Measurements from ENCODE around the gene CTNNA3.
"Not testable (repeated sequence)": the region's sequence is repeated elsewhere in the genome, so short reads cannot be mapped to it uniquely, and the experiment has no call there.

CTNNA3 gene

DNA sequence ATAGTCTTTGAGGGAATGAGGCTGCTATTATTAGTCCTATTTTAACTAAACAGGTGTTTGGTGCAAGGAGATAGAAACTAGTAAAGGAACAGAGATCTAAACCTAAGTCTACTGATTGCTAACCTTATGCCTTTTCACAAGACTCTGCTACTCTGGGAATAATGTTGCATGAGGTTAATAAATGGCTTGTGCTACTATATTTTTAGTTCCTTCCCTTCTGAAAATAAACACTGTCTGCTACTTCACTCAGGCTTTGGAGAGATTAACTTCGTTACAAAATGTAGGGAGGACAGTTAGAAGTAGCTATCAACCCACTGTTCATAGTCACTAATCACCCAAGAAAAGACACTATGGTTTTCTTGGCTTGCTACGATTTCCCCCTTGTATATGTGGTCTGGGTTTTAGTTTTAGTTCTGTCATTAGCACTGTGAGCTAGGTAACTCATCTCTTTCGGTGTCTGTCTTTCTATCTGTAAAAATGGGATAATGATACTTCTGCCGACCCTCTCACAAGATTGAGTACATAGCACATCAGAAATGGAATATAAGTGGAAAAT, 474.0 kb downstream of the CTNNA3 start:
- no peak for TF ChIP-seq EZH2phosphoT487 (conservative IDR thresholded peaks at IDR 0.05; ENCODE audit: low read length)
- TF ChIP-seq, protein P1, sequence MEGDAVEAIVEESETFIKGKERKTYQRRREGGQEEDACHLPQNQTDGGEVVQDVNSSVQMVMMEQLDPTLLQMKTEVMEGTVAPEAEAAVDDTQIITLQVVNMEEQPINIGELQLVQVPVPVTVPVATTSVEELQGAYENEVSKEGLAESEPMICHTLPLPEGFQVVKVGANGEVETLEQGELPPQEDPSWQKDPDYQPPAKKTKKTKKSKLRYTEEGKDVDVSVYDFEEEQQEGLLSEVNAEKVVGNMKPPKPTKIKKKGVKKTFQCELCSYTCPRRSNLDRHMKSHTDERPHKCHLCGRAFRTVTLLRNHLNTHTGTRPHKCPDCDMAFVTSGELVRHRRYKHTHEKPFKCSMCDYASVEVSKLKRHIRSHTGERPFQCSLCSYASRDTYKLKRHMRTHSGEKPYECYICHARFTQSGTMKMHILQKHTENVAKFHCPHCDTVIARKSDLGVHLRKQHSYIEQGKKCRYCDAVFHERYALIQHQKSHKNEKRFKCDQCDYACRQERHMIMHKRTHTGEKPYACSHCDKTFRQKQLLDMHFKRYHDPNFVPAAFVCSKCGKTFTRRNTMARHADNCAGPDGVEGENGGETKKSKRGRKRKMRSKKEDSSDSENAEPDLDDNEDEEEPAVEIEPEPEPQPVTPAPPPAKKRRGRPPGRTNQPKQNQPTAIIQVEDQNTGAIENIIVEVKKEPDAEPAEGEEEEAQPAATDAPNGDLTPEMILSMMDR (IDR thresholded peaks at IDR 0.05; ENCODE audit: insufficient read depth, low read length, poor library complexity, severe bottlenecking) = no peak
- no peak overlapping the region for H3K27ac ChIP-seq (ENCODE audit: low read depth, low read length)
- H3K9me2 ChIP-seq (replicated peaks; ENCODE audit: insufficient read depth, low read length) = no peaks in the 10 kb centered on the region
- no peaks in the 10 kb centered on the region for H3K9me3 ChIP-seq (ENCODE audit: insufficient read depth, low read length)
- no peaks in the 10 kb centered on the region for H4K20me1 ChIP-seq (ENCODE audit: low read depth, low read length)
- H2AFZ ChIP-seq (ENCODE audit: low read depth, low read length, severe bottlenecking) = no peak overlapping the region
- no peak overlapping the region for H3K4me3 ChIP-seq (ENCODE audit: insufficient read depth, low read length, poor library complexity, severe bottlenecking)
- H3K36me3 ChIP-seq (ENCODE audit: low read length) = no peaks in the 10 kb centered on the region
- no peak overlapping the region for H3K9ac ChIP-seq (ENCODE audit: low read length)
- H3K27me3 ChIP-seq (ENCODE audit: low read length) = no peaks in the 10 kb centered on the region
- no peak overlapping the region for H3K4me2 ChIP-seq (ENCODE audit: low read depth, low read length, poor library complexity, severe bottlenecking)
- H3F3A ChIP-seq (ENCODE audit: insufficient read depth) = no peaks in the 10 kb centered on the region
- H3K79me2 ChIP-seq (ENCODE audit: insufficient read depth, low read length) = no peaks in the 10 kb centered on the region

- no peak overlapping the region for H3K27ac ChIP-seq (ENCODE audit: low read depth, low read length)
Observed at GRCh38 chr10:67211680-67212079, 484.3 kb downstream of the CTNNA3 start.

GRCh38 chr10:67207923-67208322, 488.1 kb downstream of the CTNNA3 start:
- not testable (repeated sequence) for H3K4me2 ChIP-seq (ENCODE audit: low read depth, low read length, poor library complexity, severe bottlenecking); H3K36me3 ChIP-seq (ENCODE audit: low read length); H3K79me2 ChIP-seq (ENCODE audit: insufficient read depth, low read length); H3K9me2 ChIP-seq (replicated peaks; ENCODE audit: insufficient read depth, low read length); H4K20me1 ChIP-seq (ENCODE audit: low read depth, low read length); H3K27ac ChIP-seq (ENCODE audit: low read depth, low read length); H3F3A ChIP-seq (ENCODE audit: insufficient read depth); H3K9ac ChIP-seq (ENCODE audit: low read length); H3K4me3 ChIP-seq (ENCODE audit: insufficient read depth, low read length, poor library complexity, severe bottlenecking); H3K9me3 ChIP-seq (ENCODE audit: insufficient read depth, low read length); H3K27me3 ChIP-seq (ENCODE audit: low read length); H2AFZ ChIP-seq (ENCODE audit: low read depth, low read length, severe bottlenecking)

More at GRCh38 chr10:67211680-67212079, 484.3 kb downstream of the CTNNA3 start:
- H3K36me3 ChIP-seq (ENCODE audit: low read length) = no peaks in the 10 kb centered on the region
- no peak for TF ChIP-seq EZH2phosphoT487 (conservative IDR thresholded peaks at IDR 0.05; ENCODE audit: low read length)
- TF ChIP-seq, protein P1 (IDR thresholded peaks at IDR 0.05; ENCODE audit: insufficient read depth, low read length, poor library complexity, severe bottlenecking) = no peak
- H3K79me2 ChIP-seq (ENCODE audit: insufficient read depth, low read length) = no peaks in the 10 kb centered on the region
- no peaks in the 10 kb centered on the region for H4K20me1 ChIP-seq (ENCODE audit: low read depth, low read length)
- no peak overlapping the region for H3K9ac ChIP-seq (ENCODE audit: low read length)
- no peaks in the 10 kb centered on the region for H3F3A ChIP-seq (ENCODE audit: insufficient read depth)
- H3K4me2 ChIP-seq (ENCODE audit: low read depth, low read length, poor library complexity, severe bottlenecking) = no peak overlapping the region
- no peak overlapping the region for H2AFZ ChIP-seq (ENCODE audit: low read depth, low read length, severe bottlenecking)
- no peak overlapping the region for H3K4me3 ChIP-seq (ENCODE audit: insufficient read depth, low read length, poor library complexity, severe bottlenecking)
- H3K9me3 ChIP-seq (ENCODE audit: insufficient read depth, low read length) = no peaks in the 10 kb centered on the region
- no peaks in the 10 kb centered on the region for H3K27me3 ChIP-seq (ENCODE audit: low read length)
- no peaks in the 10 kb centered on the region for H3K9me2 ChIP-seq (replicated peaks; ENCODE audit: insufficient read depth, low read length)

- Histone ChIP-seq H3K27ac (ENCODE audit: low read depth, low read length) (no peak overlapping the region), H4K20me1 (ENCODE audit: low read depth, low read length) (no peaks in the 10 kb centered on the region), H3F3A (ENCODE audit: insufficient read depth) (no peaks in the 10 kb centered on the region), H3K79me2 (ENCODE audit: insufficient read depth, low read length) (no peaks in the 10 kb centered on the region), H3K9me3 (ENCODE audit: insufficient read depth, low read length) (no peaks in the 10 kb centered on the region), H3K4me3 (ENCODE audit: insufficient read depth, low read length, poor library complexity, severe bottlenecking) (no peak overlapping the region), H2AFZ (ENCODE audit: low read depth, low read length, severe bottlenecking) (no peak overlapping the region), H3K36me3 (ENCODE audit: low read length) (no peaks in the 10 kb centered on the region), H3K4me2 (ENCODE audit: low read depth, low read length, poor library complexity, severe bottlenecking) (no peak overlapping the region), H3K9me2 (replicated peaks; ENCODE audit: insufficient read depth, low read length) (no peaks in the 10 kb centered on the region), H3K27me3 (ENCODE audit: low read length) (no peaks in the 10 kb centered on the region), H3K9ac (ENCODE audit: low read length) (no peak overlapping the region)
- TF ChIP-seq, protein P1 (IDR thresholded peaks at IDR 0.05; ENCODE audit: insufficient read depth, low read length, poor library complexity, severe bottlenecking) = no peak
- no peak for TF ChIP-seq EZH2phosphoT487 (conservative IDR thresholded peaks at IDR 0.05; ENCODE audit: low read length)
Observed at GRCh38 chr10:67200913-67201564, 495.0 kb downstream of the CTNNA3 start.
